CD4-positive, alpha-beta T cell (primary cell): ENCODE measurements around the gene CLEC16A. TPM values are rescaled to one million over a fixed set of nuclear protein-coding genes. Genes with fewer than 3 reads are reported as not detected.

Source experiments
- ATAC-seq: fragments of 200-7000 bp; cut with Tn5 transposase; one replicate; pipeline ENCODE4 v1.10.0; 2022; ENCODE audit warnings: mild to moderate bottlenecking; ENCODE audit not compliant: poor library complexity
- CTCF ChIA-PET: fragments of 350-600 bp; sonication (Branson Sonifier 250); formaldehyde crosslinking; loops from one replicate; lab custom pipeline; 2021; ENCODE audit warnings: antibody characterized with exemption, inconsistent platforms; lab: Charles Lee
- POLR2A ChIA-PET: fragments of 350-600 bp; sonication (Branson Sonifier 250); formaldehyde crosslinking; loops from one replicate; lab custom pipeline; 2021; ENCODE audit warnings: antibody characterized with exemption, inconsistent platforms; lab: Charles Lee
- DNase-seq, 14 experiments: peaks; one replicate each; pipeline ENCODE4 v3.0.0-alpha.2; 2013 to 2020; ENCODE audit warnings: mixed read lengths in 2 of 14
- H3K27ac ChIP-seq, 2 donors: one replicate each; pipeline versions ENCODE4 v1.5.1 to v1.7.0; 2013; ENCODE audit warnings: low read length in 2 of 2, low read depth in 1 of 2, mild to moderate bottlenecking in 1 of 2
- H3K27me3 ChIP-seq, 2 experiments: 1 replicate in 1 of 2; 2 replicates in 1 of 2; pipeline versions ENCODE4 v1.6.1 to v1.7.0; 2013; ENCODE audit warnings: low read length in 2 of 2, control low read depth in 1 of 2, mild to moderate bottlenecking in 1 of 2, moderate library complexity in 1 of 2; ENCODE audit not compliant: insufficient read depth in 2 of 2, control insufficient read depth in 1 of 2
- H3K36me3 ChIP-seq: one replicate; pipeline ENCODE4 v1.6.1; 2013; ENCODE audit warnings: low read length, control low read depth; ENCODE audit not compliant: insufficient read depth
- H3K4me1 ChIP-seq: one replicate; pipeline ENCODE4 v1.6.1; 2013; ENCODE audit warnings: low read length, control low read depth; ENCODE audit not compliant: insufficient read depth
- H3K4me3 ChIP-seq: one replicate; pipeline ENCODE4 v1.5.1; 2013; ENCODE audit warnings: mild to moderate bottlenecking, low read length, moderate library complexity
- H3K9me3 ChIP-seq, 2 experiments: 1 replicate in 1 of 2; 2 replicates in 1 of 2; pipeline versions ENCODE4 v1.6.1 to v1.7.0; 2013; ENCODE audit warnings: low read length in 2 of 2, mild to moderate bottlenecking in 2 of 2, control low read depth in 1 of 2, moderate library complexity in 1 of 2; ENCODE audit not compliant: control insufficient read depth in 1 of 2, insufficient read depth in 1 of 2
- H3K27ac Mint-ChIP-seq: one replicate; pipeline ENCODE4 v1.8.0; 2020; ENCODE audit warnings: mixed read lengths
- H3K27me3 Mint-ChIP-seq: one replicate; pipeline ENCODE4 v1.8.0; 2021; ENCODE audit warnings: mixed read lengths
- H3K36me3 Mint-ChIP-seq: one replicate; pipeline ENCODE4 v1.8.0; 2021; ENCODE audit warnings: low read depth, mixed read lengths
- H3K4me1 Mint-ChIP-seq: one replicate; pipeline ENCODE4 v1.8.0; 2021; ENCODE audit warnings: low read depth, mixed read lengths
- H3K4me3 Mint-ChIP-seq: one replicate; pipeline ENCODE4 v1.8.0; 2020; ENCODE audit warnings: mild to moderate bottlenecking, mixed read lengths
- H3K9me3 Mint-ChIP-seq: one replicate; pipeline ENCODE4 v1.8.0; 2020; ENCODE audit warnings: mixed read lengths
- CTCF ChIP-seq: fragments of 200-600 bp; IDR thresholded peaks from one replicate; pipeline ENCODE4 v1.8.0; 2022; ENCODE audit warnings: antibody characterized with exemption, mild to moderate bottlenecking
- intact Hi-C, 2 experiments: fragments of 100-400 bp; cut with DNase I in 1 of 2; cut with micrococcal nuclease in 1 of 2; formaldehyde crosslinking; loops; one replicate each; pipeline versions ENCODE4 v1.15.1 to v1.9.0; 2023 to 2025; cut with DNase I, micrococcal nuclease
- total RNA-seq, 174 experiments: library from RNA in 2 of 174; stranded (reverse) in 2 of 174; gene quantifications; one replicate each; pipeline ENCODE4 v1.2.3 and lab custom pipeline; 2021 to 2026

CLEC16A gene
- total RNA-seq, 2 experiments from 2014 or later, result 21.7 to 22.7 TPM

GRCh38 chr16:11225677-11226549 is 281.5 kb downstream of the CLEC16A start:
- Histone ChIP-seq H3K27me3 (no peaks in the 10 kb centered on the region), H3K27ac (peak overlapping the region; percentile 91 to 92), H3K36me3 (no peaks in the 10 kb centered on the region), H3K9me3 (no peaks in the 10 kb centered on the region), H3K4me3 (peak overlapping the region; percentile 51), H3K4me1 (peaks cover 52% of the 10 kb centered on the region)
- POLR2A ChIA-PET, result interaction anchor here (0.6 to 5.2 kb wide), 15 partner anchors 8 to 284 kb away, joined by 3 to 195 read pairs (median 4); partner anchors contain the start of genes DEXI and SOCS1
- ATAC-seq (no peak), DNase-seq (peak in 1 of 14 experiments; percentile 10)
- Mint-ChIP-seq H3K4me3 (peak overlapping the region; percentile 84), H3K27ac (peak overlapping the region; percentile 99), H3K27me3 (no peaks in the 10 kb centered on the region), H3K36me3 (no peaks in the 10 kb centered on the region), H3K4me1 (peaks cover 42% of the 10 kb centered on the region), H3K9me3 (no peaks in the 10 kb centered on the region)
- no peak for TF ChIP-seq CTCF
- intact Hi-C loops, result loop anchor here (1.0 to 10.0 kb wide), 3 partner anchors 25 to 129 kb away; no protein-coding TSS in a partner anchor
- CTCF ChIA-PET, result interaction anchor here (0.7 to 2.3 kb wide), 5 partner anchors 30 to 243 kb away, joined by 3 to 24 read pairs (median 3); partner anchors contain the start of gene SOCS1

- no peaks in the 10 kb centered on the region for H3K9me3 Mint-ChIP-seq
- no peaks in the 10 kb centered on the region for H3K36me3 Mint-ChIP-seq
- TF ChIP-seq CTCF, result no peak
- no peak overlapping the region for H3K4me3 Mint-ChIP-seq
- Histone ChIP-seq H3K36me3 (no peaks in the 10 kb centered on the region), H3K27ac (no peak overlapping the region), H3K4me1 (peaks cover 65% of the 10 kb centered on the region), H3K9me3 (no peaks in the 10 kb centered on the region), H3K27me3 (no peaks in the 10 kb centered on the region), H3K4me3 (no peak overlapping the region)
- intact Hi-C loops, result loop anchor here in 1 of 2 experiments (10.0 kb wide), 1 partner anchor 125 kb away; no protein-coding TSS in a partner anchor
- CTCF ChIA-PET, result no interaction called here
- ATAC-seq (no peak), DNase-seq (no peak)
- H3K27ac Mint-ChIP-seq, result peak overlapping the region; percentile 99
- POLR2A ChIA-PET, result no interaction called here
- no peaks in the 10 kb centered on the region for H3K27me3 Mint-ChIP-seq
- H3K4me1 Mint-ChIP-seq, result peaks cover 65% of the 10 kb centered on the region
Observed at GRCh38 chr16:11229432-11229831, 285.1 kb downstream of the CLEC16A start.

DNA sequence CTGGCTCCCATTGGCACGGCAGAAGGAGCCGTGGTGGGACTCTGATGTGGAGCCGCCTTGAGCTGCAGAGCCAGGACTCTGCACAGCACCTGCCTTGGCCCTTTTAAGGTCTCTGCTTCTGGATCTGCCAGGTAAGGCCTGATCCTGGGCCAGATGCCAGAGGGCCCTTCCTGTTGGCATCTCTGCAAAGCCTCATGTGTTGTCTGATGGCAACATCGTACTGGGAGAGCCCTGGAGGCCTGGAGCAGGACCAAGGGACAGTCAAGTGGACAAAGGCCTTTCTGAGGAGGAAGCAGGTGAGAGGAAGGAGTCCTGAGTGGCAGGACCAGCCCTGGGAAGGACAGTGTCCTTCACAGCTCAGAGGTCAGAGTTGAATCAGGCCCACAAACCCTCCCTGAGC is 285.5 kb downstream of the CLEC16A start:
- H3K36me3 ChIP-seq, result no peaks in the 10 kb centered on the region
- no peak overlapping the region for H3K4me3 ChIP-seq
- no peaks in the 10 kb centered on the region for H3K9me3 Mint-ChIP-seq
- CTCF ChIA-PET, result no interaction called here
- H3K4me3 Mint-ChIP-seq, result no peak overlapping the region
- no peak overlapping the region for H3K27ac ChIP-seq
- POLR2A ChIA-PET, result interaction anchor here (0.6 kb wide), 1 partner anchor 9 kb away, joined by 3 read pairs; no protein-coding TSS in a partner anchor
- H3K4me1 Mint-ChIP-seq, result peaks cover 65% of the 10 kb centered on the region
- no peaks in the 10 kb centered on the region for H3K9me3 ChIP-seq
- H3K36me3 Mint-ChIP-seq, result no peaks in the 10 kb centered on the region
- DNase-seq (no peak), ATAC-seq (no peak)
- H3K27me3 ChIP-seq, result no peaks in the 10 kb centered on the region
- intact Hi-C loops, result loop anchor here in 1 of 2 experiments (10.0 kb wide), 1 partner anchor 125 kb away; no protein-coding TSS in a partner anchor
- H3K4me1 ChIP-seq, result peaks cover 65% of the 10 kb centered on the region
- H3K27me3 Mint-ChIP-seq, result no peaks in the 10 kb centered on the region
- H3K27ac Mint-ChIP-seq, result peak overlapping the region; percentile 99
- no peak for TF ChIP-seq CTCF
